Lower leg skin (tissue), 3 donors: ENCODE data around the gene ADAMTS10.

Source experiments
- CTCF ChIP-seq, 3 donors: fragments of 450-650 bp; IDR thresholded peaks; one replicate each; pipeline ENCODE4 v1.5.1; 2016; ENCODE audit warnings: antibody characterized with exemption in 3 of 3, mild to moderate bottlenecking in 3 of 3, moderate library complexity in 2 of 3
- POLR2A ChIP-seq, 2 donors: fragments of 450-650 bp; IDR thresholded peaks; one replicate each; pipeline ENCODE4 v1.6.1; 2016 to 2017; ENCODE audit warnings: antibody characterized with exemption in 2 of 2, mild to moderate bottlenecking in 1 of 2, moderate library complexity in 1 of 2

GRCh38 chr19:8595651-8596050, 14.9 kb downstream of the ADAMTS10 start:
- no peak for TF ChIP-seq CTCF (IDR thresholded peaks at IDR 0.05)
- TF ChIP-seq POLR2A (IDR thresholded peaks at IDR 0.05): no peak
